ENCODE data around the gene STMN3.

Gene STMN3

GRCh38 chr20:63645218-63645617 lies 8.0 kb downstream of the STMN3 start:
- H3K27me3 ChIP-seq (ENCODE audit: insufficient read depth, poor library complexity, severe bottlenecking): no peaks in the 10 kb centered on the region
- ATAC-seq (ENCODE audit: low read depth): no peak
- TF ChIP-seq, protein P1, sequence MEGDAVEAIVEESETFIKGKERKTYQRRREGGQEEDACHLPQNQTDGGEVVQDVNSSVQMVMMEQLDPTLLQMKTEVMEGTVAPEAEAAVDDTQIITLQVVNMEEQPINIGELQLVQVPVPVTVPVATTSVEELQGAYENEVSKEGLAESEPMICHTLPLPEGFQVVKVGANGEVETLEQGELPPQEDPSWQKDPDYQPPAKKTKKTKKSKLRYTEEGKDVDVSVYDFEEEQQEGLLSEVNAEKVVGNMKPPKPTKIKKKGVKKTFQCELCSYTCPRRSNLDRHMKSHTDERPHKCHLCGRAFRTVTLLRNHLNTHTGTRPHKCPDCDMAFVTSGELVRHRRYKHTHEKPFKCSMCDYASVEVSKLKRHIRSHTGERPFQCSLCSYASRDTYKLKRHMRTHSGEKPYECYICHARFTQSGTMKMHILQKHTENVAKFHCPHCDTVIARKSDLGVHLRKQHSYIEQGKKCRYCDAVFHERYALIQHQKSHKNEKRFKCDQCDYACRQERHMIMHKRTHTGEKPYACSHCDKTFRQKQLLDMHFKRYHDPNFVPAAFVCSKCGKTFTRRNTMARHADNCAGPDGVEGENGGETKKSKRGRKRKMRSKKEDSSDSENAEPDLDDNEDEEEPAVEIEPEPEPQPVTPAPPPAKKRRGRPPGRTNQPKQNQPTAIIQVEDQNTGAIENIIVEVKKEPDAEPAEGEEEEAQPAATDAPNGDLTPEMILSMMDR (IDR thresholded peaks at IDR 0.05; ENCODE audit: poor library complexity, severe bottlenecking): no peak
- no peak overlapping the region for H3K4me3 ChIP-seq (ENCODE audit: severe bottlenecking)
- no peak overlapping the region for H3K27ac ChIP-seq (ENCODE audit: poor library complexity, severe bottlenecking)
- no peaks in the 10 kb centered on the region for H3K4me1 ChIP-seq (ENCODE audit: insufficient read depth, poor library complexity, severe bottlenecking)
- H3K9me3 ChIP-seq (ENCODE audit: severe bottlenecking): no peaks in the 10 kb centered on the region
- DNase-seq (ENCODE audit: low spot score): no peak
- H3K36me3 ChIP-seq (ENCODE audit: low read depth): no peaks in the 10 kb centered on the region

GRCh38 chr20:63643946-63644345 lies 9.3 kb downstream of the STMN3 start:
- ATAC-seq (ENCODE audit: low read depth) (no peak), DNase-seq (ENCODE audit: low spot score) (peak; percentile 82)
- no peak overlapping the region for H3K4me3 ChIP-seq (ENCODE audit: severe bottlenecking)
- H3K36me3 ChIP-seq (ENCODE audit: low read depth): no peaks in the 10 kb centered on the region
- no peaks in the 10 kb centered on the region for H3K4me1 ChIP-seq (ENCODE audit: insufficient read depth, poor library complexity, severe bottlenecking)
- TF ChIP-seq, protein P1 (IDR thresholded peaks at IDR 0.05; ENCODE audit: poor library complexity, severe bottlenecking): no peak
- no peak overlapping the region for H3K27ac ChIP-seq (ENCODE audit: poor library complexity, severe bottlenecking)
- no peaks in the 10 kb centered on the region for H3K9me3 ChIP-seq (ENCODE audit: severe bottlenecking)
- H3K27me3 ChIP-seq (ENCODE audit: insufficient read depth, poor library complexity, severe bottlenecking): no peaks in the 10 kb centered on the region

DNA sequence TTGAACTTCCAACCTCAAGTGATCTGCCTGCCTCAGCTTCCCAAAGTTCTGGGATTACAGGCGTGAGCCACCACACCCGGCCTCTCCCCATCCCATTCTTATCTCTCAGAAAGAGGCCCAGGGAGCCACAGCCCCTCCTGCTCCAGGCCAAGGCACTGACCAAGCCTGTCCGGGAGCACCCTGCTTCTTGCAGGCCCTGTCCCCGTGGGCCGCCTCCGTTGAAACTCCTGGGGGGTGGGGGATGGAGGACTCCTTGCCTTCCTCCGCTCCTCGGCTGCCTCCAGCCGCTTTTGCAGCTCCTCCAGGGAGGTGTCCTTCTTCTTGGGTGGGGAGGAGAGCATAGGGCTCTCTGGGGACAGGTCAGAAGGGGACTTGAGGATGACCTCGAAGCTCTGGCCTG lies 9.7 kb downstream of the STMN3 start:
- ATAC-seq (ENCODE audit: low read depth): no peak
- no peaks in the 10 kb centered on the region for H3K9me3 ChIP-seq (ENCODE audit: severe bottlenecking)
- TF ChIP-seq, protein P1 (IDR thresholded peaks at IDR 0.05; ENCODE audit: poor library complexity, severe bottlenecking): no peak
- no peaks in the 10 kb centered on the region for H3K4me1 ChIP-seq (ENCODE audit: insufficient read depth, poor library complexity, severe bottlenecking)
- no peaks in the 10 kb centered on the region for H3K27me3 ChIP-seq (ENCODE audit: insufficient read depth, poor library complexity, severe bottlenecking)
- no peak for DNase-seq (ENCODE audit: low spot score)
- H3K27ac ChIP-seq (ENCODE audit: poor library complexity, severe bottlenecking): no peak overlapping the region
- H3K36me3 ChIP-seq (ENCODE audit: low read depth): no peaks in the 10 kb centered on the region
- H3K4me3 ChIP-seq (ENCODE audit: severe bottlenecking): no peak overlapping the region

DNA sequence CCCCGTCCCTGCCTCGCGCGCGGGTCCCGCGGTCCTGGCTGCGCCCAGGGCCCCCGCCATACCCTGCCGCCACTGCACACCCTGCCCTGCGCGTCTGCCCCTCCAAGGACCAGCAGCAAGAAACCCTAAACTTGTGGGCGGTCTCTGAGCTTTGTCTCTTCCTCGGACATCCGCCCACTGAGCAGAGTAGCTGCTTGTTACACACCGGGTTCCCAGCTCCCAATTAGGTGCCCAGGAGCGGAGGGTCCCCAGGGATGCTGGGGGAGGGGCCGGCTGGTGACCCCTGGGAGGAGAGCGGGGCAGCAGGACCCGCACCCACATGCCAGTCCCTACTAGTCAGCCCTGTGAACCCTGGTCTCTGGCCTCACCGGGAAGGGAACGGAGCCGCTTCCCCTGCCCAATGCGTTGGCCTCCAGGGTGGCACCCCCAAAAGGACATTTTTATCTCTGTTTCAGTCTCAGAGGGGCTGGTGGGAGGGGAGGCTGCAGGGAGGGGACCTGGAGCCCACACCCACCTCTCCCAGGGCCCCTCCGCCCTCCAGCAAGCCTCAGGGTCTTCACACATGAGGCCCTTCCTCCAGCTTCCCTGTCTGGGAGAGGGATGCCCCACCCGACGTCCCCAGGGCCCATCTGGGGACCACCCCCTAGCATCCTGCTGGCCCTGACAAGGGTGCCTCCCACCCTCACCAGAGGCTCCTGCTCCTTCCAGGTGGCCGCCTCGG lies 10.5 kb downstream of the STMN3 start:
- H3K27me3 ChIP-seq (ENCODE audit: insufficient read depth, poor library complexity, severe bottlenecking): no peaks in the 10 kb centered on the region
- TF ChIP-seq, protein P1 (IDR thresholded peaks at IDR 0.05; ENCODE audit: poor library complexity, severe bottlenecking): no peak
- no peaks in the 10 kb centered on the region for H3K36me3 ChIP-seq (ENCODE audit: low read depth)
- DNase-seq (ENCODE audit: low spot score) (peak; percentile 88), ATAC-seq (ENCODE audit: low read depth) (peak; percentile 24)
- H3K4me3 ChIP-seq (ENCODE audit: severe bottlenecking): peak overlapping the region; percentile 57
- peak overlapping the region; percentile 79 for H3K27ac ChIP-seq (ENCODE audit: poor library complexity, severe bottlenecking)
- H3K9me3 ChIP-seq (ENCODE audit: severe bottlenecking): no peaks in the 10 kb centered on the region
- no peaks in the 10 kb centered on the region for H3K4me1 ChIP-seq (ENCODE audit: insufficient read depth, poor library complexity, severe bottlenecking)

DNA sequence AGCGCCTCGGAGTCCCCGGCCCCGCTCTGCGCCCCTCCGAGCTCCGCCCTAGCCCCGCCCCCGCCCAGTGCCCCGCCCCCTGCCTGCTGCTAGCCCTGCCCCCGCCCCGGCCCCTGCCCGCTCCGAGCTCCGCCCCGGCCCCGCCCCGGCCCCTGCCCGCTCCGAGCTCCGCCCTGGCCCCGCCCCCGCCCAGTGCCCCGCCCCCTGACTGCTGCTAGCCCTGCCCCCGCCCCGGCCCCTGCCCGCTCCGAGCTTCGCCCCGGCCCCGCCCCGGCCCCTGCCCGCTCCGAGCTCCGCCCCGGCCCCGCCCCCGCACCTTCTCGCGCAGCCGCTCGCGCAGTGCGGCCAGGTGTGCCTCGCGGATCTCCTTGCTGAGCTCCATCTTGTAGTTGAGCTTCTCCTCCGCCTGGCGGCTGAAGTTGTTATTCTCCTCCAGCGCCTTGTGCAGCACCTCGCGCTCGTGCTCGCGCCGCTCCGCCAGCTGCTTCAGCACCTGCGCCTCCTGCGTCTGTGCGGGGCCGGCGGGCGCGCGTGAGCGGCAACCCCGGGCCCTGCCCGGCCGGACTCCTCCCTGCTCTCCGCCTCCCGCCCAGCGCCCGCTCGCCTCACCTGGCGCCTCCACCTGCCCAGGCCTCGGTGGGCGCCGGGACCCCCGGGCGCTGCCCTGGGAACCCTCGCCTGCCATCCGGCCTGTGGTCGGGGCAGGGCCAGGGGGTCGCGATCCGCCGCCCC lies 11.3 kb downstream of the STMN3 start:
- ATAC-seq (ENCODE audit: low read depth): peak; percentile 85
- no peaks in the 10 kb centered on the region for H3K36me3 ChIP-seq (ENCODE audit: low read depth)
- peak overlapping the region; percentile 79 for H3K27ac ChIP-seq (ENCODE audit: poor library complexity, severe bottlenecking)
- no peaks in the 10 kb centered on the region for H3K4me1 ChIP-seq (ENCODE audit: insufficient read depth, poor library complexity, severe bottlenecking)
- no peaks in the 10 kb centered on the region for H3K27me3 ChIP-seq (ENCODE audit: insufficient read depth, poor library complexity, severe bottlenecking)
- TF ChIP-seq, protein P1 (IDR thresholded peaks at IDR 0.05; ENCODE audit: poor library complexity, severe bottlenecking): peak; percentile 57
- peak overlapping the region; percentile 57 for H3K4me3 ChIP-seq (ENCODE audit: severe bottlenecking)
- peak; percentile 100 for DNase-seq (ENCODE audit: low spot score)
- H3K9me3 ChIP-seq (ENCODE audit: severe bottlenecking): no peaks in the 10 kb centered on the region
